ENCODE data around the gene PDZD8.

Gene PDZD8

DNA sequence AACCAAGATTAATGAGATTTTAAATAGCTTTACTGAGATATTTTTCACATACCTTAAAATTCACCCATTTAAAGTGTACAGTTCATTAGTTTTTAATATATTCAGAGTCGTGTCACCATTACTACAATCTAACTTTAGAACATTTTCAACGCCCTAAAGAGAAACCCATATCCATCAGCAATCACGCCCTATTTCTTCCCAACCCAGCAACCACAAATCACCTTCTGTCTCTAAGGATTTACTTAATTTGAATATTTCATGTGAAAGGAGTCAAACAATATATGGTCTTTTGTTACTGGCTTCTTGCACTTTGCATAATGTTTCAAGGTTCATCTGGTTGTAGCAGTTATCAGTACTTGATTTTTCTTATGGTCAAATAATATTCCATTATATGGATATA lies 25.1 kb upstream of the PDZD8 start:
- H4K20me1 ChIP-seq (ENCODE audit: control insufficient read depth, insufficient read depth, low read depth, low read length): no peaks in the 10 kb centered on the region
- H3K4me3 ChIP-seq (ENCODE audit: low read length): no peak overlapping the region
- no peaks in the 10 kb centered on the region for H3K79me2 ChIP-seq (ENCODE audit: control insufficient read depth, low read length)
- no peaks in the 10 kb centered on the region for H3F3A ChIP-seq (ENCODE audit: control insufficient read depth, insufficient read depth)
- no peaks in the 10 kb centered on the region for H3K9me3 ChIP-seq (ENCODE audit: control insufficient read depth, insufficient read depth, low read length)
- H3K9me2 ChIP-seq (replicated peaks; ENCODE audit: control insufficient read depth, low read length): no peaks in the 10 kb centered on the region
- no peaks in the 10 kb centered on the region for H3K4me1 ChIP-seq (ENCODE audit: control insufficient read depth, low read length)
- no peak overlapping the region for H3K27ac ChIP-seq (ENCODE audit: low read depth, low read length)
- no peak for TF ChIP-seq EZH2phosphoT487 (IDR thresholded peaks at IDR 0.05; ENCODE audit: borderline replicate concordance, low read length)
- TF ChIP-seq, protein P1, sequence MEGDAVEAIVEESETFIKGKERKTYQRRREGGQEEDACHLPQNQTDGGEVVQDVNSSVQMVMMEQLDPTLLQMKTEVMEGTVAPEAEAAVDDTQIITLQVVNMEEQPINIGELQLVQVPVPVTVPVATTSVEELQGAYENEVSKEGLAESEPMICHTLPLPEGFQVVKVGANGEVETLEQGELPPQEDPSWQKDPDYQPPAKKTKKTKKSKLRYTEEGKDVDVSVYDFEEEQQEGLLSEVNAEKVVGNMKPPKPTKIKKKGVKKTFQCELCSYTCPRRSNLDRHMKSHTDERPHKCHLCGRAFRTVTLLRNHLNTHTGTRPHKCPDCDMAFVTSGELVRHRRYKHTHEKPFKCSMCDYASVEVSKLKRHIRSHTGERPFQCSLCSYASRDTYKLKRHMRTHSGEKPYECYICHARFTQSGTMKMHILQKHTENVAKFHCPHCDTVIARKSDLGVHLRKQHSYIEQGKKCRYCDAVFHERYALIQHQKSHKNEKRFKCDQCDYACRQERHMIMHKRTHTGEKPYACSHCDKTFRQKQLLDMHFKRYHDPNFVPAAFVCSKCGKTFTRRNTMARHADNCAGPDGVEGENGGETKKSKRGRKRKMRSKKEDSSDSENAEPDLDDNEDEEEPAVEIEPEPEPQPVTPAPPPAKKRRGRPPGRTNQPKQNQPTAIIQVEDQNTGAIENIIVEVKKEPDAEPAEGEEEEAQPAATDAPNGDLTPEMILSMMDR (IDR thresholded peaks at IDR 0.05; ENCODE audit: low read depth, low read length, poor library complexity, severe bottlenecking): no peak
- no peaks in the 10 kb centered on the region for H3K36me3 ChIP-seq (ENCODE audit: control insufficient read depth, low read length)
- H3K4me2 ChIP-seq (ENCODE audit: low read length): no peak overlapping the region
- 0 out of 2 replicates have a peak, but pooled peaks cover 4% of the 10 kb centered on the region for H3K27me3 ChIP-seq (ENCODE audit: control insufficient read depth, low read length)

DNA sequence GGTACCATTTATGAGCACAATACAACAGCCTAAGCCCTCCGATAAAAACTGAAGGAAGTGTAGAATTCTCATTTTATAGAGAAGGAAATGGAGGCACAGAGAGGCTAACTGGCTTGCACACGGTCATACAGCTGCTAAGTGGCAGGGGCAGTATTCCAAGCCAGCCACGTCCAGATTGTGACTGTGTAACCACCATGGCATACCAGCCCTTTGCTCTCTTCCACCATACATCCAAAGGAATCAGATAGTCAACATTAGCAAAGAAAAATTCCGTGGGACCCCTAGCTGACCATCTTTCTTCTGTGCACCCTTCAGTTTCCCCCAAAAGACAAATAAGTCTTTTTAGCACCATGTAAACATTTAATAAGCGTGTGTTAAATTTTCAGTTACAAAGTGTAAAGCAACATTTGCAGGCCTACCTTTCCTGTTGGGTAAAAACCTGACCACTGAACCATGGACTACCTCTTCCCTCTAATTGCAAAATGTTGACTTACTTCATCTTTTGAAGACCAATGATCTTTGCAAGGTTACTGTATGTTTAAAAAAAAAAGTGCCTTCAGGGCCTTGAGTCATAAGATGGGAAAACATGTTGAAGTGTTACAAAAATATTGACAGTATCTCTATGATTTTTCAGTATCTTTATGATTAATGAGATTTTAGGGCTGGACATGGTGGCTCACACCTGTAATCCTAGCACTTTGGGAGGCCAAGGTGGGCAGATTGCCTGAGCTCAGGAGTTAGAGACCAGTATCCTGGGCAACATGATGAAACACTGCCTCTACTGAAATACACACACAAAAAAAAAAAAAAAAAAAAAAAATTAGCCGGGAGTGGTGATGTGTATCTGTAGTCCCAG lies 24.3 kb upstream of the PDZD8 start:
- no peak for TF ChIP-seq EZH2phosphoT487 (IDR thresholded peaks at IDR 0.05; ENCODE audit: borderline replicate concordance, low read length)
- TF ChIP-seq, protein P1 (IDR thresholded peaks at IDR 0.05; ENCODE audit: low read depth, low read length, poor library complexity, severe bottlenecking): no peak
- Histone ChIP-seq H3K27me3 (ENCODE audit: control insufficient read depth, low read length) (0 out of 2 replicates have a peak, but pooled peaks cover 6% of the 10 kb centered on the region), H3K4me2 (ENCODE audit: low read length) (no peak overlapping the region)

DNA sequence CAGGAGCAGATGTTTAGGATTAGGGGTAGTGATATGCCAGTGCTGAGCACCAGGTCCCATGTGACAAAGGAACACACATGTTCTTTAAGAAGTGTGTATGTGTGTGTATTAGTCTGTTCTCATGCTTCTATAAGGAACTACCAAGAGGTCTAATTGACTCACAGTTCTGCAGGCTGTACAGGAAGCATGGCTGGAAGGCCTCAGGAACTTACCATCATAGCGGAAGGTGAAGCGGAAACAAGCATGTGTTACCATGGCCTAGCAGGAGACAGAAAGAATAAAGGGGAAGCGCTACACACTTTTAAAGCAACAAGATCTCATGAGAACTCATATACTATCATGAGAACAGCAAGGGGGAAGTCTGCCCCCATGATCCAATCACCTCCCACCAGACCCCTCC lies 22.8 kb upstream of the PDZD8 start:
- Histone ChIP-seq H3K9me3 (ENCODE audit: control insufficient read depth, insufficient read depth, low read length) (no peaks in the 10 kb centered on the region), H4K20me1 (ENCODE audit: control insufficient read depth, insufficient read depth, low read depth, low read length) (no peaks in the 10 kb centered on the region), H3K27me3 (ENCODE audit: control insufficient read depth, low read length) (peaks cover 11% of the 10 kb centered on the region; the same call in 1 of the 2 replicates), H3K4me1 (ENCODE audit: control insufficient read depth, low read length) (no peaks in the 10 kb centered on the region), H3F3A (ENCODE audit: control insufficient read depth, insufficient read depth) (no peaks in the 10 kb centered on the region), H3K4me2 (ENCODE audit: low read length) (no peak overlapping the region), H3K36me3 (ENCODE audit: control insufficient read depth, low read length) (no peaks in the 10 kb centered on the region), H3K4me3 (ENCODE audit: low read length) (no peak overlapping the region), H3K79me2 (ENCODE audit: control insufficient read depth, low read length) (no peaks in the 10 kb centered on the region), H3K27ac (ENCODE audit: low read depth, low read length) (no peak overlapping the region), H3K9me2 (replicated peaks; ENCODE audit: control insufficient read depth, low read length) (no peaks in the 10 kb centered on the region)
- TF ChIP-seq, protein P1 (IDR thresholded peaks at IDR 0.05; ENCODE audit: low read depth, low read length, poor library complexity, severe bottlenecking): no peak
- no peak for TF ChIP-seq EZH2phosphoT487 (IDR thresholded peaks at IDR 0.05; ENCODE audit: borderline replicate concordance, low read length)

More for the DNA sequence above, 24.3 kb upstream of the PDZD8 start:
- Histone ChIP-seq H4K20me1 (ENCODE audit: control insufficient read depth, insufficient read depth, low read depth, low read length) (no peaks in the 10 kb centered on the region), H3F3A (ENCODE audit: control insufficient read depth, insufficient read depth) (no peaks in the 10 kb centered on the region), H3K9me2 (replicated peaks; ENCODE audit: control insufficient read depth, low read length) (no peaks in the 10 kb centered on the region), H3K4me3 (ENCODE audit: low read length) (no peak overlapping the region), H3K36me3 (ENCODE audit: control insufficient read depth, low read length) (no peaks in the 10 kb centered on the region), H3K27ac (ENCODE audit: low read depth, low read length) (no peak overlapping the region), H3K4me1 (ENCODE audit: control insufficient read depth, low read length) (no peaks in the 10 kb centered on the region), H3K79me2 (ENCODE audit: control insufficient read depth, low read length) (no peaks in the 10 kb centered on the region), H3K9me3 (ENCODE audit: control insufficient read depth, insufficient read depth, low read length) (no peaks in the 10 kb centered on the region)

All from DOHH2 (cell line).